ENCODE data around the gene SULT1A1. TPM values are rescaled to one million over a fixed set of nuclear protein-coding genes. Genes with fewer than 3 reads are reported as not detected.
"Not testable (repeated sequence)": the region's sequence is repeated elsewhere in the genome, so short reads cannot be mapped to it uniquely, and the experiment has no call there.

SULT1A1 gene
- 20.6 TPM for total RNA-seq

GRCh38 chr16:28609631-28610594, at the start of gene SULT1A1:
SULT1A1 (minus strand) TSS chr16:28610044; CDS start chr16:28608855, 1,189 bp downstream.
- peak; percentile 50 for DNase-seq (ENCODE audit: low spot score)

GRCh38 chr16:28639959-28640358, 30.1 kb upstream of the SULT1A1 start:
- DNase-seq (ENCODE audit: low spot score): not testable (repeated sequence)

- DNase-seq (ENCODE audit: low spot score): not testable (repeated sequence)
Measured at GRCh38 chr16:28638359-28638758, 28.5 kb upstream of the SULT1A1 start.

- DNase-seq (ENCODE audit: low spot score): not testable (repeated sequence)
Measured at GRCh38 chr16:28637765-28638164, 27.9 kb upstream of the SULT1A1 start, which contains the start of gene NPIPB8. NPIPB8 (plus strand) TSS chr16:28638065; CDS start chr16:28638361, 296 bp downstream.

GRCh38 chr16:28636093-28636823, 26.4 kb upstream of the SULT1A1 start:
- DNase-seq (ENCODE audit: low spot score): not testable (repeated sequence)

- not testable (repeated sequence) for DNase-seq (ENCODE audit: low spot score)
Measured at GRCh38 chr16:28630905-28631304, 21.1 kb upstream of the SULT1A1 start.

GRCh38 chr16:28623172-28623711, 13.4 kb upstream of the SULT1A1 start:
- no peak for DNase-seq (ENCODE audit: low spot score)

GRCh38 chr16:28622532-28623171, 12.8 kb upstream of the SULT1A1 start:
- DNase-seq (ENCODE audit: low spot score): not testable (repeated sequence)

GRCh38 chr16:28621481-28622155, 11.8 kb upstream of the SULT1A1 start:
- no peak for DNase-seq (ENCODE audit: low spot score)

- not testable (repeated sequence) for DNase-seq (ENCODE audit: low spot score)
Measured at GRCh38 chr16:28620316-28620715, 10.5 kb upstream of the SULT1A1 start.

GRCh38 chr16:28617874-28618273, 8.0 kb upstream of the SULT1A1 start:
- DNase-seq (ENCODE audit: low spot score): no peak

GRCh38 chr16:28616636-28617035, 6.8 kb upstream of the SULT1A1 start:
- DNase-seq (ENCODE audit: low spot score): no peak

GRCh38 chr16:28616224-28616577, 6.4 kb upstream of the SULT1A1 start:
- DNase-seq (ENCODE audit: low spot score): not testable (repeated sequence)

- peak; percentile 58 for DNase-seq (ENCODE audit: low spot score)
Measured at GRCh38 chr16:28615486-28616223, 5.8 kb upstream of the SULT1A1 start.

- not testable (repeated sequence) for DNase-seq (ENCODE audit: low spot score)
Measured at GRCh38 chr16:28614561-28614960, 4.7 kb upstream of the SULT1A1 start.

- DNase-seq (ENCODE audit: low spot score): peak; percentile 42
Measured at GRCh38 chr16:28613912-28614311, 4.1 kb upstream of the SULT1A1 start.

GRCh38 chr16:28612359-28613280, 2.8 kb upstream of the SULT1A1 start:
- not testable (repeated sequence) for DNase-seq (ENCODE audit: low spot score)

GRCh38 chr16:28610595-28611191, 849 bp upstream of the SULT1A1 start:
- peak; percentile 37 for DNase-seq (ENCODE audit: low spot score)

Measured in ureter (tissue), 1 donor.